ENCODE data around the gene RPL5. TPM values are rescaled to one million over a fixed set of nuclear protein-coding genes. Genes with fewer than 3 reads are reported as not detected.

RPL5 gene
- total RNA-seq, 1 donor from 2014 or later, result 1,556 TPM

GRCh38 chr1:92822879-92823278 lies 9.0 kb upstream of the RPL5 start:
- no peak for DNase-seq (ENCODE audit: low spot score in 2 of 2, unreplicated experiment in 2 of 2)
- Mint-ChIP-seq H3K4me3 (no peak overlapping the region), H3K36me3 (no peaks in the 10 kb centered on the region), H3K4me1 (no peaks in the 10 kb centered on the region), H3K27me3 (ENCODE audit: low read depth) (no peaks in the 10 kb centered on the region), H3K9me3 (no peaks in the 10 kb centered on the region), H3K27ac (no peak overlapping the region)
- TF ChIP-seq, protein P1, sequence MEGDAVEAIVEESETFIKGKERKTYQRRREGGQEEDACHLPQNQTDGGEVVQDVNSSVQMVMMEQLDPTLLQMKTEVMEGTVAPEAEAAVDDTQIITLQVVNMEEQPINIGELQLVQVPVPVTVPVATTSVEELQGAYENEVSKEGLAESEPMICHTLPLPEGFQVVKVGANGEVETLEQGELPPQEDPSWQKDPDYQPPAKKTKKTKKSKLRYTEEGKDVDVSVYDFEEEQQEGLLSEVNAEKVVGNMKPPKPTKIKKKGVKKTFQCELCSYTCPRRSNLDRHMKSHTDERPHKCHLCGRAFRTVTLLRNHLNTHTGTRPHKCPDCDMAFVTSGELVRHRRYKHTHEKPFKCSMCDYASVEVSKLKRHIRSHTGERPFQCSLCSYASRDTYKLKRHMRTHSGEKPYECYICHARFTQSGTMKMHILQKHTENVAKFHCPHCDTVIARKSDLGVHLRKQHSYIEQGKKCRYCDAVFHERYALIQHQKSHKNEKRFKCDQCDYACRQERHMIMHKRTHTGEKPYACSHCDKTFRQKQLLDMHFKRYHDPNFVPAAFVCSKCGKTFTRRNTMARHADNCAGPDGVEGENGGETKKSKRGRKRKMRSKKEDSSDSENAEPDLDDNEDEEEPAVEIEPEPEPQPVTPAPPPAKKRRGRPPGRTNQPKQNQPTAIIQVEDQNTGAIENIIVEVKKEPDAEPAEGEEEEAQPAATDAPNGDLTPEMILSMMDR (IDR thresholded peaks at IDR 0.05; ENCODE audit: unreplicated experiment), result no peak

GRCh38 chr1:92826792-92827191 lies 5.0 kb upstream of the RPL5 start:
- Mint-ChIP-seq H3K4me1 (no peaks in the 10 kb centered on the region), H3K36me3 (no peaks in the 10 kb centered on the region), H3K4me3 (no peak overlapping the region), H3K27me3 (ENCODE audit: low read depth) (no peaks in the 10 kb centered on the region), H3K27ac (no peak overlapping the region), H3K9me3 (no peaks in the 10 kb centered on the region)
- DNase-seq (ENCODE audit: low spot score in 2 of 2, unreplicated experiment in 2 of 2), result no peak
- TF ChIP-seq, protein P1 (IDR thresholded peaks at IDR 0.05; ENCODE audit: unreplicated experiment), result no peak

DNA sequence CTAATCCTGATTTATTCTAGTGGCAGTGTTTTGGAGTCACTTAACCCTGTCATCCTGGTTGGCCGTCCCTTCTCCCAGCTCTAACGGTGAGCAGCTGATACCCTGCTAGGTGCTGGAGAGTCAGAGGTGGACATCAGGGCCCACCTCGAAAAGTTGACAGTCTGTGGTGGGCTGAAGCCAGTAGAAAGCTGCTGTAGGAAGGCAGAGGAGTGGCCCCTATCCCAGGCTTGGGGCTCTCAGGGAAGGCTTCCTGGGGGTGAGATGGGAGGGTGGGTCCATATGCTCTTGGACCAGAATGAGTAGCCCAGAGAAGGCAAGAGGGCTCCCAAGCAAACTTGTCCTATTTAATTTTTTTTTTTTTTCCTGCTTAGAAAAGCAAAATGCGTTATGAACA lies 475 bp upstream of the RPL5 start:
- H3K9me3 Mint-ChIP-seq, result no peaks in the 10 kb centered on the region
- H3K4me1 Mint-ChIP-seq, result peaks cover 38% of the 10 kb centered on the region
- TF ChIP-seq, protein P1 (IDR thresholded peaks at IDR 0.05; ENCODE audit: unreplicated experiment), result no peak
- H3K27ac Mint-ChIP-seq, result peak overlapping the region; percentile 25
- H3K36me3 Mint-ChIP-seq, result peaks cover 13% of the 10 kb centered on the region
- H3K4me3 Mint-ChIP-seq, result peak overlapping the region; percentile 98
- H3K27me3 Mint-ChIP-seq (ENCODE audit: low read depth), result no peaks in the 10 kb centered on the region
- DNase-seq (ENCODE audit: low spot score in 2 of 2, unreplicated experiment in 2 of 2), result no peak

- H3K27me3 Mint-ChIP-seq (ENCODE audit: low read depth), result no peaks in the 10 kb centered on the region
- H3K4me3 Mint-ChIP-seq, result peak overlapping the region; percentile 98
- TF ChIP-seq, protein P1 (IDR thresholded peaks at IDR 0.05; ENCODE audit: unreplicated experiment), result no peak
- H3K36me3 Mint-ChIP-seq, result peaks cover 15% of the 10 kb centered on the region
- H3K27ac Mint-ChIP-seq, result peak overlapping the region; percentile 98
- H3K9me3 Mint-ChIP-seq, result no peaks in the 10 kb centered on the region
- peaks cover 47% of the 10 kb centered on the region for H3K4me1 Mint-ChIP-seq
- DNase-seq (ENCODE audit: low spot score in 2 of 2, unreplicated experiment in 2 of 2), result no peak
Observed at GRCh38 chr1:92832537-92833114, 786 bp downstream of the RPL5 start.

DNA sequence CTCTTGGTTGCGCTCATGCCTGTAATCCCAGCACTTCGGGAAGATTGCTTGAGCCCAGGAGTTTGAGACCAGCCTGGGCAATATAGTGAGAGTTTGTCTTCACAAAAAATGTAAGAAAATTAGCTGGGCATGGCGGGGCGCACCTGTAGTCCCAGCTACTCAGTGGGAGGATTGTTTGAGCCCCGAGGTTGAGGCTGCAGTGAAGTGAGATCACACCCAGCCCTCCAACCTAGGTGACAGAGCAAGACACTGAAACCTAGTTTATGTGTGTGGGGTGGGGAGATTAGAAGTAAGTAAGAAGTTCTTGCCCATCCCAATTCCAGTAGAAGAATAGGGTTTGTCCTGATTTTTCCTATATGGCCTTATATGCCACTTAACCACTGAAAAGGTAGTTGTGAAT lies 2.0 kb downstream of the RPL5 start:
- Mint-ChIP-seq H3K27ac (peak overlapping the region; percentile 98), H3K4me3 (peak overlapping the region; percentile 98), H3K36me3 (peaks cover 25% of the 10 kb centered on the region), H3K4me1 (peaks cover 55% of the 10 kb centered on the region), H3K9me3 (no peaks in the 10 kb centered on the region), H3K27me3 (ENCODE audit: low read depth) (no peaks in the 10 kb centered on the region)
- TF ChIP-seq, protein P1 (IDR thresholded peaks at IDR 0.05; ENCODE audit: unreplicated experiment), result no peak
- no peak for DNase-seq (ENCODE audit: low spot score in 2 of 2, unreplicated experiment in 2 of 2)

DNA sequence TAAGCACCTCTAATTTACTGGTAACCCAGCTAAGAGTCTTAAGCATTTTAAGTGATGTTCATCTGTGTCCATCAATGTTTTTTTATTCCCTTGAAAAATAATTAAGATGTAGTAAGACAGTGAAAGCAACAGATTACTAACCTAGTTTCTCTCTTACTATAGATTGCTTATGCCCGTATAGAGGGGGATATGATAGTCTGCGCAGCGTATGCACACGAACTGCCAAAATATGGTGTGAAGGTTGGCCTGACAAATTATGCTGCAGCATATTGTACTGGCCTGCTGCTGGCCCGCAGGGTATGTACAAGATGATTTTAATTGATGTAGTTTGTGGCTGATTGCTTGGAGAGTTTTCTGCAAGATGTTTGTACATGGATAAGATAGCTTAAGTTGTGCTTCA lies 2.8 kb downstream of the RPL5 start:
- Mint-ChIP-seq H3K4me1 (peaks cover 59% of the 10 kb centered on the region), H3K27me3 (ENCODE audit: low read depth) (no peaks in the 10 kb centered on the region), H3K36me3 (peaks cover 25% of the 10 kb centered on the region), H3K27ac (peak overlapping the region; percentile 57), H3K4me3 (peak overlapping the region; percentile 98), H3K9me3 (no peaks in the 10 kb centered on the region)
- TF ChIP-seq, protein P1 (IDR thresholded peaks at IDR 0.05; ENCODE audit: unreplicated experiment), result no peak
- DNase-seq (ENCODE audit: low spot score in 2 of 2, unreplicated experiment in 2 of 2), result no peak

Measured in mesothelial cell of epicardium (in vitro differentiated cells).